Sciatic nerve (tissue), 2 donors: ENCODE data around the gene ALX3. TPM values are rescaled to one million over a fixed set of nuclear protein-coding genes. Genes with fewer than 3 reads are reported as not detected.

Source experiments
- ATAC-seq: fragments of 200-7000 bp; cut with Tn5 transposase; one replicate; pipeline ENCODE4 v1.9.1; 2020; ENCODE audit warnings: mild to moderate bottlenecking, moderate library complexity
- DNase-seq: peaks from one replicate; pipeline ENCODE4 v3.0.0-alpha.2; 2020; ENCODE audit warnings: low spot score
- intact Hi-C: fragments of 100-400 bp; cut with DNase I; formaldehyde crosslinking; loops from one replicate; pipeline ENCODE4 v1.14.2; 2022
- total RNA-seq: library from RNA; stranded (reverse); fragmentation: NEBNext Ultra II Directional; extraction: Animal tissue kit (Norgen Biotek cat#: 25700); gene quantifications from one replicate; pipeline ENCODE4 v1.2.1, GENCODE V29; 2021
- donor health status: DM: no; HTN: no; CAD: no.
- donor health status: DM: no; HTN: no; CAD: no.

Gene ALX3
- total RNA-seq, 1 donor from 2014 or later: not detected

GRCh38 chr1:110021285-110021684, 49.2 kb downstream of the ALX3 start:
- no peak for ATAC-seq
- no peak for DNase-seq
- intact Hi-C loops: no loop called here

GRCh38 chr1:110019770-110020169, 50.7 kb downstream of the ALX3 start:
- ATAC-seq (no peak), DNase-seq (no peak)
- intact Hi-C loops: no loop called here

GRCh38 chr1:110018396-110018795, 52.1 kb downstream of the ALX3 start:
- intact Hi-C loops: no loop called here
- no peak for ATAC-seq
- DNase-seq: no peak

- DNase-seq: no peak
- no peak for ATAC-seq
- intact Hi-C loops: no loop called here
Observed at GRCh38 chr1:110017792-110018191, 52.7 kb downstream of the ALX3 start.

- intact Hi-C loops: no loop called here
- ATAC-seq (peak; percentile 35), DNase-seq (no peak)
Observed at GRCh38 chr1:110012100-110012780, 58.2 kb downstream of the ALX3 start.

- intact Hi-C loops: no loop called here
- DNase-seq (no peak), ATAC-seq (peak; percentile 81)
Observed at GRCh38 chr1:110011527-110012041, 58.9 kb downstream of the ALX3 start.

Other genes with a start within 250 kb of the ALX3 start
- gene CSF1, start 159.8 kb downstream of the ALX3 start, total RNA-seq: 61.2 TPM
- gene AHCYL1, start 85.9 kb downstream of the ALX3 start, total RNA-seq: 71.3 TPM
- gene STRIP1, start 36.0 kb downstream of the ALX3 start, total RNA-seq: 44.1 TPM
- gene UBL4B, start 41.8 kb upstream of the ALX3 start, total RNA-seq: not detected
- gene SLC6A17, start 79.8 kb upstream of the ALX3 start, total RNA-seq: not detected
- 15.6 TPM for gene KCNC4, start 139.6 kb upstream of the ALX3 start, total RNA-seq